H9 (cell line): ENCODE results near the gene GARS1. TPM values are rescaled to one million over a fixed set of nuclear protein-coding genes. Genes with fewer than 3 reads are reported as not detected.

Source experiments
- DNase-seq: peaks from one replicate; pipeline ENCODE4 v3.0.0-alpha.2; 2017
- H2AFZ ChIP-seq: one replicate; pipeline ENCODE4 v1.6.1; 2013; ENCODE audit warnings: mild to moderate bottlenecking, low read length, control low read depth, moderate library complexity
- H2AK5ac ChIP-seq: 2 replicates; pipeline ENCODE4 v1.6.1; 2013; ENCODE audit warnings: low read length, control low read depth, mixed read lengths; ENCODE audit not compliant: insufficient read length
- H2BK120ac ChIP-seq: one replicate; pipeline ENCODE4 v1.6.1; 2013; ENCODE audit warnings: low read depth, mild to moderate bottlenecking, low read length, control low read depth, inconsistent platforms; ENCODE audit not compliant: poor library complexity, severe bottlenecking
- H2BK12ac ChIP-seq: 2 replicates; pipeline ENCODE4 v1.6.1; 2013; ENCODE audit warnings: low read length, control low read depth, mixed read lengths, low read depth; ENCODE audit not compliant: insufficient read length
- H2BK15ac ChIP-seq: 2 replicates; pipeline ENCODE4 v1.6.1; 2013; ENCODE audit warnings: low read depth, low read length, control low read depth
- H2BK20ac ChIP-seq: one replicate; pipeline ENCODE4 v1.6.1; 2013; ENCODE audit warnings: low read depth, mild to moderate bottlenecking, low read length, control low read depth, inconsistent platforms; ENCODE audit not compliant: poor library complexity, severe bottlenecking
- H2BK5ac ChIP-seq: 2 replicates; pipeline ENCODE4 v1.6.1; 2013; ENCODE audit warnings: low read length, control low read depth, mixed read lengths; ENCODE audit not compliant: insufficient read length
- H3K14ac ChIP-seq: 2 replicates; pipeline ENCODE4 v1.6.1; 2013; ENCODE audit warnings: low read length, control low read depth; ENCODE audit not compliant: insufficient read depth
- H3K18ac ChIP-seq: 2 replicates; pipeline ENCODE4 v1.6.1; 2013; ENCODE audit warnings: low read depth, mild to moderate bottlenecking, mixed read lengths, low read length, control low read depth; ENCODE audit not compliant: insufficient read length
- H3K23ac ChIP-seq: 2 replicates; pipeline ENCODE4 v1.6.1; 2013; ENCODE audit warnings: low read length, control low read depth, mixed read lengths, low read depth; ENCODE audit not compliant: insufficient read length
- H3K23me2 ChIP-seq: 2 replicates; pipeline ENCODE4 v1.6.1; 2013; ENCODE audit warnings: low read depth, mild to moderate bottlenecking, mixed read lengths, low read length, control low read depth; ENCODE audit not compliant: insufficient read length, poor library complexity, severe bottlenecking
- H3K27ac ChIP-seq: 2 replicates; pipeline ENCODE4 v1.5.1; 2013; ENCODE audit warnings: low read length, control low read depth, mixed read lengths, low read depth; ENCODE audit not compliant: insufficient read length
- H3K27me3 ChIP-seq: 2 replicates; pipeline ENCODE4 v1.6.1; 2013; ENCODE audit warnings: low read length, control low read depth, inconsistent platforms; ENCODE audit not compliant: insufficient read depth
- H3K4ac ChIP-seq: 2 replicates; pipeline ENCODE4 v1.6.1; 2013; ENCODE audit warnings: low read depth, mild to moderate bottlenecking, control low read depth, inconsistent platforms, low read length, moderate library complexity
- H3K4me1 ChIP-seq: 2 replicates; pipeline ENCODE4 v1.6.1; 2013; ENCODE audit warnings: low read length, control low read depth, inconsistent platforms; ENCODE audit not compliant: insufficient read depth
- H3K4me2 ChIP-seq: 2 replicates; pipeline ENCODE4 v1.6.1; 2013; ENCODE audit warnings: low read length, control low read depth, mixed read lengths; ENCODE audit not compliant: insufficient read length, insufficient read depth
- H3K56ac ChIP-seq: 2 replicates; pipeline ENCODE4 v1.6.1; 2013; ENCODE audit warnings: low read depth, mild to moderate bottlenecking, mixed read lengths, low read length, control low read depth; ENCODE audit not compliant: insufficient read length
- H3K79me1 ChIP-seq: 2 replicates; pipeline ENCODE4 v1.6.1; 2013; ENCODE audit warnings: low read depth, mild to moderate bottlenecking, moderate library complexity, low read length, control low read depth, inconsistent platforms; ENCODE audit not compliant: insufficient read depth, poor library complexity, severe bottlenecking
- H3K79me2 ChIP-seq: 2 replicates; pipeline ENCODE4 v1.6.1; 2013; ENCODE audit warnings: low read length, control low read depth, inconsistent platforms; ENCODE audit not compliant: insufficient read depth
- H3K9ac ChIP-seq: 2 replicates; pipeline ENCODE4 v1.6.1; 2013; ENCODE audit warnings: low read length, control low read depth, mixed read lengths; ENCODE audit not compliant: insufficient read length; ENCODE audit errors: extremely low read depth
- H3K9me3 ChIP-seq: one replicate; pipeline ENCODE4 v1.6.1; 2013; ENCODE audit warnings: low read depth, low read length, inconsistent platforms; ENCODE audit not compliant: control insufficient read depth
- H3T11ph ChIP-seq: one replicate; pipeline ENCODE4 v1.6.1; 2013; ENCODE audit warnings: mild to moderate bottlenecking, low read length, control low read depth, inconsistent platforms
- H4K20me1 ChIP-seq: one replicate; pipeline ENCODE4 v1.6.1; 2013; ENCODE audit not compliant: control insufficient read depth, insufficient read length, insufficient read depth
- H4K5ac ChIP-seq: 2 replicates; pipeline ENCODE4 v1.6.1; 2013; ENCODE audit warnings: low read depth, mild to moderate bottlenecking, mixed read lengths, low read length, control low read depth; ENCODE audit not compliant: insufficient read length
- H4K8ac ChIP-seq: replicated peaks from 2 replicates; pipeline ENCODE4 v1.6.1; 2013; ENCODE audit warnings: low read length, control low read depth, mixed read lengths, low read depth; ENCODE audit not compliant: insufficient read length
- H4K91ac ChIP-seq: 2 replicates; pipeline ENCODE4 v1.6.1; 2013; ENCODE audit warnings: low read depth, mild to moderate bottlenecking, moderate library complexity, mixed read lengths, low read length, control low read depth; ENCODE audit not compliant: insufficient read length
- H3K27ac Mint-ChIP-seq, 3 experiments: 2 replicates in 2 of 3; 3 replicates in 1 of 3; pipeline ENCODE4 v1.8.0; 2020 to 2021; ENCODE audit warnings: mixed read lengths in 3 of 3, mild to moderate bottlenecking in 1 of 3, moderate library complexity in 1 of 3
- H3K27me3 Mint-ChIP-seq: 2 replicates; pipeline ENCODE4 v1.8.0; 2021; ENCODE audit warnings: low read depth, mild to moderate bottlenecking, moderate library complexity, mixed read lengths
- H3K36me3 Mint-ChIP-seq, 3 experiments: 2 replicates in 2 of 3; 3 replicates in 1 of 3; pipeline ENCODE4 v1.8.0; 2020 to 2021; ENCODE audit warnings: low read depth in 3 of 3, mixed read lengths in 3 of 3; ENCODE audit not compliant: insufficient read depth in 1 of 3
- H3K4me1 Mint-ChIP-seq, 2 experiments: 2 replicates each; pipeline ENCODE4 v1.8.0; 2020; ENCODE audit warnings: mixed read lengths in 2 of 2
- H3K4me3 Mint-ChIP-seq, 2 experiments: 2 replicates in 1 of 2; 3 replicates in 1 of 2; pipeline ENCODE4 v1.8.0; 2020 to 2021; ENCODE audit warnings: mild to moderate bottlenecking in 2 of 2, mixed read lengths in 2 of 2, moderate library complexity in 1 of 2
- H3K9me3 Mint-ChIP-seq, 2 experiments: 2 replicates in 1 of 2; 3 replicates in 1 of 2; pipeline ENCODE4 v1.8.0; 2020; ENCODE audit warnings: mild to moderate bottlenecking in 2 of 2, mixed read lengths in 2 of 2, moderate library complexity in 1 of 2
- WGBS: extraction: QIAGEN DNeasy Blood & Tissue Kit; methylation state at CpG from one replicate; pipeline ENCODE4 v1.1.7; 2013; ENCODE audit warnings: missing lambda C conversion rate, low lambda C conversion rate, mixed read lengths; ENCODE audit not compliant: insufficient read length; ENCODE audit errors: extremely low coverage; 5-methylcytosine and 5-hydroxymethylcytosine counted together
- total RNA-seq: library from RNA; stranded (reverse); gene quantifications from 2 replicates; pipeline ENCODE4 v1.2.1, GENCODE V29; 2021
- TF ChIP-seq, protein P1 (sequence below): fragments of 200-600 bp; sonication (generic); conservative IDR thresholded peaks from 3 replicates; pipeline ENCODE4 v1.8.0; 2021; ENCODE audit warnings: antibody characterized with exemption, mild to moderate bottlenecking

The GARS1 gene
- total RNA-seq, 1 experiment from 2014 or later, result 234 TPM

DNA sequence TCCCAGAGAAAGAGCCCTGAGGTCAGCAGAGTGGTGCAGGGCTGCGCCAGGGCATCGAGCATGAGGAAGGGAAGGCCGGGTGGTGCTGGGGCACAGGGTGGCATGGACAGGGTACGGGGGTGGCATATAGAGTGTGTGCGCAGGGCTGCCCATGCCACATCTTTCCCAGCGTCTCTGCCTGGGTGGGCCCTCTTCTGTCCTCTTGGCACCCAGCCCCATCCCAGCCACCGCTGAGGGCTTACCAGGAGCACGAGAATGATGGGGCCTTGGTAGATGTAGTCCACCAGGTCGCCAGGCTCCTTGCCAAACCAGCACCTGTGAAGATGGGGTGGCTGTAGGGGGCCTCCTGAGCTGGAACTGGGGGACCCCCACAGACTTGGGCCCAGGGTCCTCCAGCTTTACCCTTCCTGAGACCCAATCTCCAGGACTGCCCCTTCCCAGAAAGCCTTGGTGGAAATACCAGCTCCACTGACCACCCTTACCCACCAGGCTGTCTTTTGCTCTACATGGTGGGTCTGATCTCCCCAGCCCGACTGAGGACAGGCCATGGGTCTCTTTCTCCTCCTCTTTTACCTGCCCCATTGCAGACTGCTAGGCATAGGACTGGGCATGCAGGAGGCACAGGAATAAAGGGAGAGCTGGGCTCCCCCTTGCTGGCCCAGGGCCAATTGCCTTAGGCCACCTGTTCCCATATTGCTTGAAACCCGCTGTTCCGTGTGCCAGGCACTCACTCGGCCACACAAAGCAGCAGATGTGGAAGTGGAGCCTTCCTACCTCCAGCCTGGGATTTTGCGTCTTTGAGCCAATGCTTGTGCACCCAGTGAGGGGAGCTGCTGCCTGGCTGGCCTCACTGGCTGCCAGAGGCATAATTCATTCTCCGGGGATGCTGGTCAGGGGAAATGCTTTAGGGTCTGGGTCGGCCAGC lies 65.9 kb downstream of the GARS1 start:
- Histone ChIP-seq H3K23ac (no peak overlapping the region), H4K8ac (no peak overlapping the region), H3K18ac (no peak overlapping the region), H4K91ac (no peak overlapping the region), H3K4ac (no peak overlapping the region), H3K23me2 (no peaks in the 10 kb centered on the region), H2BK12ac (no peak overlapping the region), H3K56ac (no peak overlapping the region), H2BK5ac (no peak overlapping the region), H3K79me1 (no peaks in the 10 kb centered on the region), H2BK20ac (no peak overlapping the region), H2BK120ac (no peak overlapping the region), H2AFZ (no peak overlapping the region), H3K9me3 (no peaks in the 10 kb centered on the region), H3T11ph (no peak overlapping the region), H3K14ac (no peak overlapping the region), H3K4me1 (no peaks in the 10 kb centered on the region), H3K9ac (no peak overlapping the region), H3K27ac (no peak overlapping the region), H2AK5ac (no peak overlapping the region), H2BK15ac (no peak overlapping the region), H3K27me3 (no peaks in the 10 kb centered on the region), H3K79me2 (no peaks in the 10 kb centered on the region), H4K20me1 (no peaks in the 10 kb centered on the region), H4K5ac (no peak overlapping the region), H3K4me2 (no peak overlapping the region)
- no peak for DNase-seq
- H3K36me3 Mint-ChIP-seq, result peaks cover 0 to 2% (median 0%) of the 10 kb centered on the region in 3 experiments; a peak in 1 of 7 replicates
- H3K4me3 Mint-ChIP-seq, result no peak overlapping the region
- no peaks in the 10 kb centered on the region for H3K4me1 Mint-ChIP-seq
- WGBS, result no CpG with 5 or more reads among the region's 16 CpGs
- TF ChIP-seq, protein P1, sequence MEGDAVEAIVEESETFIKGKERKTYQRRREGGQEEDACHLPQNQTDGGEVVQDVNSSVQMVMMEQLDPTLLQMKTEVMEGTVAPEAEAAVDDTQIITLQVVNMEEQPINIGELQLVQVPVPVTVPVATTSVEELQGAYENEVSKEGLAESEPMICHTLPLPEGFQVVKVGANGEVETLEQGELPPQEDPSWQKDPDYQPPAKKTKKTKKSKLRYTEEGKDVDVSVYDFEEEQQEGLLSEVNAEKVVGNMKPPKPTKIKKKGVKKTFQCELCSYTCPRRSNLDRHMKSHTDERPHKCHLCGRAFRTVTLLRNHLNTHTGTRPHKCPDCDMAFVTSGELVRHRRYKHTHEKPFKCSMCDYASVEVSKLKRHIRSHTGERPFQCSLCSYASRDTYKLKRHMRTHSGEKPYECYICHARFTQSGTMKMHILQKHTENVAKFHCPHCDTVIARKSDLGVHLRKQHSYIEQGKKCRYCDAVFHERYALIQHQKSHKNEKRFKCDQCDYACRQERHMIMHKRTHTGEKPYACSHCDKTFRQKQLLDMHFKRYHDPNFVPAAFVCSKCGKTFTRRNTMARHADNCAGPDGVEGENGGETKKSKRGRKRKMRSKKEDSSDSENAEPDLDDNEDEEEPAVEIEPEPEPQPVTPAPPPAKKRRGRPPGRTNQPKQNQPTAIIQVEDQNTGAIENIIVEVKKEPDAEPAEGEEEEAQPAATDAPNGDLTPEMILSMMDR, result no peak
- H3K27me3 Mint-ChIP-seq, result no peaks in the 10 kb centered on the region; the same call in 1 of the 2 replicates
- H3K27ac Mint-ChIP-seq, result no peak overlapping the region
- no peaks in the 10 kb centered on the region for H3K9me3 Mint-ChIP-seq
